Stimulated activated CD4-positive, alpha-beta T cell treated with anti-CD3 and anti-CD28 coated beads, Interleukin-2, amount 100 ng/mL, for 48 hours (primary cell): ENCODE data around the gene CEP162.
"Not testable (repeated sequence)": the region's sequence is repeated elsewhere in the genome, so short reads cannot be mapped to it uniquely, and the experiment has no call there.

Experiments used
- DNase-seq, 2 donors: peaks; one replicate each; pipeline ENCODE4 v3.0.0-alpha.2; 2020

CEP162 gene

GRCh38 chr6:84137989-84138575, 89.4 kb downstream of the CEP162 start:
- no peak for DNase-seq

- no peak for DNase-seq
These were observed 90.4 kb downstream of the CEP162 start for GRCh38 chr6:84137051-84137375.

GRCh38 chr6:84136364-84137050, 90.9 kb downstream of the CEP162 start:
- no peak for DNase-seq

GRCh38 chr6:84135291-84135690, 92.2 kb downstream of the CEP162 start:
- DNase-seq, result no peak

- not testable (repeated sequence) for DNase-seq
These were observed 94.1 kb downstream of the CEP162 start for GRCh38 chr6:84133385-84133784.

GRCh38 chr6:84129588-84129987, 97.9 kb downstream of the CEP162 start:
- not testable (repeated sequence) for DNase-seq

- DNase-seq, result no peak
These were observed 104.3 kb downstream of the CEP162 start for GRCh38 chr6:84123186-84123585.

GRCh38 chr6:84119277-84119676, 108.2 kb downstream of the CEP162 start:
- no peak for DNase-seq

- DNase-seq, result no peak
These were observed 109.3 kb downstream of the CEP162 start for GRCh38 chr6:84118191-84118590.

GRCh38 chr6:84114933-84115594, 112.4 kb downstream of the CEP162 start:
- DNase-seq, result not testable (repeated sequence)

GRCh38 chr6:84111351-84111750, 116.1 kb downstream of the CEP162 start:
- DNase-seq, result not testable (repeated sequence)

- DNase-seq, result no peak
These were observed 119.9 kb downstream of the CEP162 start for GRCh38 chr6:84107495-84107894.

- not testable (repeated sequence) for DNase-seq
These were observed 122.1 kb downstream of the CEP162 start for GRCh38 chr6:84105215-84105924.

GRCh38 chr6:84103029-84103428, 124.4 kb downstream of the CEP162 start:
- DNase-seq, result no peak

GRCh38 chr6:84095156-84095555, 132.3 kb downstream of the CEP162 start:
- DNase-seq, result no peak

GRCh38 chr6:84093441-84094435, 133.7 kb downstream of the CEP162 start:
- DNase-seq, result no peak

- no peak for DNase-seq
These were observed 137.9 kb downstream of the CEP162 start for GRCh38 chr6:84089552-84089951.

- DNase-seq, result no peak
These were observed 138.4 kb downstream of the CEP162 start for GRCh38 chr6:84089081-84089480.

- no peak for DNase-seq
These were observed 140.7 kb downstream of the CEP162 start for GRCh38 chr6:84086545-84087429.

GRCh38 chr6:84086056-84086455, 141.4 kb downstream of the CEP162 start:
- DNase-seq, result no peak

- not testable (repeated sequence) for DNase-seq
These were observed 142.7 kb downstream of the CEP162 start for GRCh38 chr6:84084705-84085104.
